HEK293T (cell line): ENCODE measurements around the gene PLEKHA5.

Source experiments
- CTCF ChIA-PET: fragments of 350-600 bp; formaldehyde crosslinking; extraction: SDS; loops from one replicate; lab custom pipeline; 2021; ENCODE audit warnings: antibody characterized with exemption, inconsistent platforms; lab: Yijun Ruan, JAX
- POLR2A ChIA-PET: fragments of 350-600 bp; formaldehyde crosslinking; extraction: SDS; loops from one replicate; lab custom pipeline; 2020; ENCODE audit warnings: antibody characterized with exemption, inconsistent platforms; lab: Yijun Ruan, JAX
- DNase-seq: peaks from one replicate; pipeline ENCODE4 v3.0.0; 2012; ENCODE audit warnings: mixed read lengths; ENCODE audit errors: extremely low spot score
- ARNT ChIP-seq: fragments of 450-650 bp; IDR thresholded peaks from 2 replicates; pipeline ENCODE4 v1.6.1; 2017; ENCODE audit warnings: mild to moderate bottlenecking
- BHLHE40 ChIP-seq: fragments of 450-650 bp; IDR thresholded peaks from 2 replicates; pipeline ENCODE4 v1.6.1; 2016; ENCODE audit warnings: mild to moderate bottlenecking, moderate library complexity, borderline replicate concordance
- CTBP1 ChIP-seq: fragments of 450-650 bp; IDR thresholded peaks from 2 replicates; pipeline ENCODE4 v1.6.1; 2016; ENCODE audit warnings: borderline replicate concordance
- ELF4 ChIP-seq: fragments of 450-650 bp; IDR thresholded peaks from 2 replicates; pipeline ENCODE4 v1.6.1; 2017; ENCODE audit warnings: antibody characterized with exemption
- FOXA1 ChIP-seq: fragments of 450-650 bp; IDR thresholded peaks from 2 replicates; pipeline ENCODE4 v1.6.1; 2016; ENCODE audit warnings: mild to moderate bottlenecking
- FOXK2 ChIP-seq: fragments of 450-650 bp; IDR thresholded peaks from 2 replicates; pipeline ENCODE4 v1.6.1; 2016; ENCODE audit warnings: mild to moderate bottlenecking
- FOXM1 ChIP-seq: fragments of 450-650 bp; IDR thresholded peaks from 2 replicates; pipeline ENCODE4 v1.6.1; 2017; ENCODE audit warnings: mild to moderate bottlenecking, borderline replicate concordance
- HDGF ChIP-seq: fragments of 450-650 bp; IDR thresholded peaks from 2 replicates; pipeline ENCODE4 v1.6.1; 2017; ENCODE audit warnings: antibody characterized with exemption, borderline replicate concordance
- L3MBTL2 ChIP-seq: fragments of 450-650 bp; conservative IDR thresholded peaks from 2 replicates; pipeline ENCODE4 v1.6.1; 2016; ENCODE audit warnings: mild to moderate bottlenecking
- LEF1 ChIP-seq: fragments of 450-650 bp; IDR thresholded peaks from 2 replicates; pipeline ENCODE4 v1.6.1; 2017; ENCODE audit warnings: mild to moderate bottlenecking, borderline replicate concordance
- NFRKB ChIP-seq: fragments of 450-650 bp; IDR thresholded peaks from 2 replicates; pipeline ENCODE4 v1.6.1; 2016; ENCODE audit warnings: mild to moderate bottlenecking, moderate library complexity
- SP1 ChIP-seq: fragments of 450-650 bp; IDR thresholded peaks from 2 replicates; pipeline ENCODE4 v1.6.1; 2017
- SUZ12 ChIP-seq: fragments of 450-650 bp; IDR thresholded peaks from 2 replicates; pipeline ENCODE4 v1.6.1; 2016; ENCODE audit warnings: mild to moderate bottlenecking
- TARDBP ChIP-seq: fragments of 450-650 bp; IDR thresholded peaks from 2 replicates; pipeline ENCODE4 v1.6.1; 2016
- ZNF384 ChIP-seq: fragments of 450-650 bp; IDR thresholded peaks from 2 replicates; pipeline ENCODE4 v1.6.1; 2016
- TF ChIP-seq, protein P1 (sequence below): fragments of 450-650 bp; IDR thresholded peaks from 2 replicates; pipeline ENCODE4 v1.6.1; 2016

Gene PLEKHA5

DNA sequence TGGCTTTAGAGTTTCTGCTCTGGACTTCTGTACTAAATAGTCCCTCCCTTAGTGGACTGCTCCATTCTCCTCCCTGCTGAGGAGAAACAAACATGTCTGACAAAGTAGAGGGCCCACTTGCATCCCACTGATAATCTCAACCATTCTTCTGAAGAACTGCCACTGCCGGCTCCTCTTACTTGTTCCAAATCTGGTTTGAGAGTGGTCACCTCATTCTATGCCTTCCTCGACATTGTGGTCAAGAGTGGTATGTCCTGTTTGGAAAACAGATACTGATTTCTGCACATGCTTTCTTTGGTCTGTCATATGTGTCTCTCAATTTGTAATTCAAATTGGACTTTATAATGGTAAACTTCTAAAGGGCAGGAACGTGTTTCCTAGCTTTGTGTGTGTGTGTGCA lies 36.3 kb upstream of the PLEKHA5 start:
- POLR2A ChIA-PET: no interaction called here
- CTCF ChIA-PET: no interaction called here
- no peak for TF ChIP-seq CTBP1
- no peak for TF ChIP-seq SP1
- TF ChIP-seq ZNF384: no peak
- no peak for TF ChIP-seq BHLHE40
- TF ChIP-seq, protein P1, sequence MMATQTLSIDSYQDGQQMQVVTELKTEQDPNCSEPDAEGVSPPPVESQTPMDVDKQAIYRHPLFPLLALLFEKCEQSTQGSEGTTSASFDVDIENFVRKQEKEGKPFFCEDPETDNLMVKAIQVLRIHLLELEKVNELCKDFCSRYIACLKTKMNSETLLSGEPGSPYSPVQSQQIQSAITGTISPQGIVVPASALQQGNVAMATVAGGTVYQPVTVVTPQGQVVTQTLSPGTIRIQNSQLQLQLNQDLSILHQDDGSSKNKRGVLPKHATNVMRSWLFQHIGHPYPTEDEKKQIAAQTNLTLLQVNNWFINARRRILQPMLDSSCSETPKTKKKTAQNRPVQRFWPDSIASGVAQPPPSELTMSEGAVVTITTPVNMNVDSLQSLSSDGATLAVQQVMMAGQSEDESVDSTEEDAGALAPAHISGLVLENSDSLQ: no peak
- no peak for TF ChIP-seq NFRKB
- no peak for TF ChIP-seq ELF4
- TF ChIP-seq ARNT: no peak
- TF ChIP-seq LEF1: no peak
- no peak for TF ChIP-seq L3MBTL2
- DNase-seq: no peak

- no peak for DNase-seq
- ChIA-PET CTCF (no interaction called here), POLR2A (no interaction called here)
- TF ChIP-seq CTBP1: no peak
- TF ChIP-seq FOXA1: no peak
- no peak for TF ChIP-seq NFRKB
- TF ChIP-seq SP1: no peak
- TF ChIP-seq ZNF384: no peak
- TF ChIP-seq HDGF: no peak
- no peak for TF ChIP-seq BHLHE40
- TF ChIP-seq FOXK2: no peak
- no peak for TF ChIP-seq ELF4
- TF ChIP-seq ARNT: no peak
- no peak for TF ChIP-seq SUZ12
- TF ChIP-seq LEF1: no peak
- no peak for TF ChIP-seq L3MBTL2
- TF ChIP-seq, protein P1: no peak
- TF ChIP-seq TARDBP: no peak
- TF ChIP-seq FOXM1: no peak
Observed at GRCh38 chr12:19095331-19095730, 34.2 kb upstream of the PLEKHA5 start.

DNA sequence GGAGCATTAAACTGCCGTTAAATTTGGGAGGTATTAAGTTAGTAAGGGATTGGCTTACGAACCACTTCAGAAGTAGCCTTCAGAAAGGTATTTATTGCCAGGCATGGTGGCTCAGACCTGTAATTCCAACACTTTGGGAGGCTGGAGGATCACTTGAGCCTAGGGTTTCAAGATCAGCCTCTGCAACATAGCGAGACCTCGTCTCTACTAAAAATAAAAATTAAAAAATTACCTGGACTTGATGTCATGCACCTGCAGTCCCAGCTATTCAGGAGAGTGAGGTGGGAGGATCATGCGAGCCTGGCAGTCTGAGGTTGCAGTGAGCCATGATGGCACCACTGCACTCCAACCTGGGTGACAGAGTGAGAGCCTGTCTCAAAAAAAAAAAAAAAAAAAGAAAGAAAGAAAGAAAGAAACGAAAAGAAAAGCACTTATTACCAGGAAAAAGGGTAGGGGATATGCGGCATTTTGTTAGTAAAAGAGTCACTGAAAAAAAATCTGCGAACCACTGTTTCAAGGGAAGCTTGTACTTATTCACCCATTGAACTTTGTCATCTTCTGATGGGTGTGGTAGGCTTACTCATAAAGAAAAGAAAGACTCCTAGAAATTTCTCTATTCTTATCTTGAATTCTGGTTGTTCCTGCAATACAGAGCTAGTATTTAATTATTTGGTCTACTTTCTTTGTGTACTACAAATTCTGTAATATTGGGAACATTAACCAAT lies 33.6 kb upstream of the PLEKHA5 start:
- POLR2A ChIA-PET: no interaction called here
- no peak for DNase-seq
- no peak for TF ChIP-seq TARDBP
- TF ChIP-seq FOXM1: no peak
- TF ChIP-seq SUZ12: no peak
- no peak for TF ChIP-seq SP1
- no peak for TF ChIP-seq FOXK2
- TF ChIP-seq FOXA1: no peak
- TF ChIP-seq ELF4: no peak
- TF ChIP-seq, protein P1: no peak
- no peak for TF ChIP-seq CTBP1
- no peak for TF ChIP-seq HDGF
- no peak for TF ChIP-seq ZNF384
- no peak for TF ChIP-seq ARNT
- no peak for TF ChIP-seq BHLHE40
- TF ChIP-seq LEF1: no peak
- no peak for TF ChIP-seq L3MBTL2
- TF ChIP-seq NFRKB: no peak
- CTCF ChIA-PET: no interaction called here

- CTCF ChIA-PET: interaction anchor here (0.5 to 1.0 kb wide), 2 partner anchors 25 to 311 kb away, joined by 3 read pairs; no protein-coding TSS in a partner anchor
- no peak for TF ChIP-seq LEF1
- no peak for TF ChIP-seq HDGF
- TF ChIP-seq ZNF384: no peak
- TF ChIP-seq BHLHE40: no peak
- TF ChIP-seq TARDBP: no peak
- no peak for TF ChIP-seq NFRKB
- no peak for TF ChIP-seq L3MBTL2
- no peak for TF ChIP-seq SP1
- no peak for DNase-seq
- POLR2A ChIA-PET: no interaction called here
Observed at GRCh38 chr12:19105463-19105862, 24.1 kb upstream of the PLEKHA5 start.

GRCh38 chr12:19107750-19108149 lies 21.8 kb upstream of the PLEKHA5 start:
- TF ChIP-seq L3MBTL2 (no peak), TARDBP (no peak), ELF4 (no peak), ARNT (no peak), HDGF (no peak), BHLHE40 (no peak), FOXA1 (no peak), FOXM1 (no peak), CTBP1 (no peak), SUZ12 (no peak)
- no peak for DNase-seq
- CTCF ChIA-PET: no interaction called here
- POLR2A ChIA-PET: no interaction called here
